Astrocyte of the spinal cord (primary cell): ENCODE measurements around the gene ETNK2.

ENCODE experiments used
- DNase-seq: peaks from one replicate; pipeline ENCODE4 v3.0.0; 2011; ENCODE audit warnings: low read depth, low spot score
- H3K4me3 ChIP-seq: 2 replicates; pipeline ENCODE4 v1.5.1; 2011; ENCODE audit warnings: low read depth, mild to moderate bottlenecking, low read length, moderate library complexity
- CTCF ChIP-seq: IDR thresholded peaks from 2 replicates; pipeline ENCODE4 v1.5.1; 2012; ENCODE audit warnings: low read depth, mild to moderate bottlenecking, low read length, inconsistent platforms
- in situ Hi-C: cut with HindIII; loops from 2 replicates; pipeline ENCODE4 v1.10.0; 2017; ENCODE audit warnings: low sequenced_read_pairs

Gene ETNK2

GRCh38 chr1:204112876-204113730 is 38.7 kb downstream of the ETNK2 start:
- in situ Hi-C loops: no loop called here
- no peak for TF ChIP-seq CTCF
- H3K4me3 ChIP-seq: no peak overlapping the region
- no peak for DNase-seq

GRCh38 chr1:204110894-204111633 is 40.8 kb downstream of the ETNK2 start:
- no peak for TF ChIP-seq CTCF
- H3K4me3 ChIP-seq: no peak overlapping the region

GRCh38 chr1:204108312-204109141 is 43.3 kb downstream of the ETNK2 start:
- in situ Hi-C loops: no loop called here
- no peak for DNase-seq
- no peak overlapping the region for H3K4me3 ChIP-seq
- no peak for TF ChIP-seq CTCF

More at GRCh38 chr1:204110894-204111633, 40.8 kb downstream of the ETNK2 start:
- in situ Hi-C loops: no loop called here
- no peak for DNase-seq

GRCh38 chr1:204107892-204108291 is 44.0 kb downstream of the ETNK2 start:
- H3K4me3 ChIP-seq: no peak overlapping the region
- in situ Hi-C loops: no loop called here
- no peak for TF ChIP-seq CTCF
- DNase-seq: no peak

- H3K4me3 ChIP-seq: no peak overlapping the region
- in situ Hi-C loops: no loop called here
- no peak for DNase-seq
- TF ChIP-seq CTCF: no peak
Observed at GRCh38 chr1:204106825-204107224, 45.0 kb downstream of the ETNK2 start.

- no peak for TF ChIP-seq CTCF
- H3K4me3 ChIP-seq: no peak overlapping the region
- DNase-seq: no peak
- in situ Hi-C loops: no loop called here
Observed at GRCh38 chr1:204105131-204105515, 46.7 kb downstream of the ETNK2 start.
